HG02943 (cell line): ENCODE measurements around the gene NCKAP5.

ENCODE experiments used
- ATAC-seq: cut with Tn5 transposase; IDR thresholded peaks from one replicate; pipeline ENCODE4 v1.9.1; 2021; ENCODE audit warnings: mild to moderate bottlenecking, low read depth, moderate library complexity; ENCODE audit not compliant: unreplicated experiment

The NCKAP5 gene

DNA sequence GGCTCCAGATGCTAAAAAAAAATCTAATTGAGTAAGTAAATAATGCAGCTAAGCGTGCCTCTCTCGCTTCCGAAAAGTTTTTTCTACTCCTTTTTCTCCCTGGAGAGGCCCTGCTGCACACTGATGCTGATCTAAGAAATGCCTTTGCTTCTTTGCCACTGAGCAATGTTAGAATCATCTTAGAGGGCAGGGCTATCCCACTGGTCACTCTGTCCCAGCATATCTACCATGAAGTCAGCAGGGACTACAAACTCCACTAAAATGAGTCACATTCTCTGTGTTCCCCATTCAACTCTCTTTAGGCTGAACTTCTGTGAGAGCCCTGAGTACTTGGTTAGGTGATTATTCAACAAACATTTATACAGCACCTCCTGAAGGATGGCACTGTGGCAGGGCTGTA, 770.7 kb downstream of the NCKAP5 start:
- ATAC-seq, result no peak

DNA sequence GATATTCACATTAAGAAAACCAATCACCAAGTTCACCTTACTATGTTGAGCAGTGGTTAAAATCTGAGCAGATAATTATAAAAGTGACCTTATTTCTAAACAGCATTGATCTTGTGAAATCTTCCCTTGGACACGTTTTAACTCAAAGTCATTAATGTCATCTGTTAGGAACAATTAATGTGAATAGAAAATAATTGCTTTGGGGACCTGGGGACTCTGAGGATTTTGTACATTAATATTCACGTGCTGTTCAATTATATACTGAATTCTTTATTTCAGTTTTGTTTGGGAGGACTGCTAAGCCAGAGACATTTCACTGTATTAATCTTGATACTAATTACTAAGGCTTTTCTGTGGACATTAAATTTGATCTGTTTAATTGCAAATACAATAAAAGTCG, 771.2 kb downstream of the NCKAP5 start:
- no peak for ATAC-seq

DNA sequence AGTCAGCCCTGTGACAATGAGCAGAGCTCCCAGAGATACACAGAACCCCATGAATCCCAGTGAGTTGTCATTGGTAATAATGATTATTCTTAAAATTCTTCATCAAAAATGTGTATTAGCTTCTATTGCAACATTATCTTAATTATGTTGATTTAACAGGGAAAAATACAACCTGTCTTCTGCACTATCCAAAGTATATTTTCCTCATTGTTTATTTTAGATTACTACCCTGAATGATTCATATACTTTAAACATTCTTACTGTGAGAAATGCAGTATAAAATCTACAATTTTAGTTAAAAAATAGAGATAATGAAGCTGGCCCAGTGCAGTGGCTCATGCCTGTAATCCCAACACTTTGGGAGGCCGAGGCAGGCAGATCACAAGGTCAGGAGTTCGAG, 773.0 kb downstream of the NCKAP5 start:
- no peak for ATAC-seq

DNA sequence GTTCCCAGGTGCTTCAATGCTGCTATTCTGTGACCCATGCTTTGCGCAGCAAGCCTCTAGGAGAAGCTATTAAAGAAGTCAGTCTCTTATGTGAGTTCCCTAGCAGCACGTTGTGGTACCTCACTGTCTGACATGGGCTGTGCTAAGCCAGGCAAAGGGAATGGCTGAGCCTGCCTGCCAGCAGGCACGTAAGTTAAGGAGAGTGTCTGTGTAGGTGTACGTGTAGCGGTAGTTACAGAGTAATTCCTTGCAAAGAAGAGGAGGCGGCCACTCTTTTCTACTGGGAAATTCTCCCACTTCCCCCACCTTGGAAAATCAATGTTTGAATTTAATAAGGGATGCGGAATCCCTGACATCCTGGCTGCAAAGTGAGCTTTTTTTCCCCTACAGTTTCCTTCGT, 774.7 kb downstream of the NCKAP5 start:
- no peak for ATAC-seq

DNA sequence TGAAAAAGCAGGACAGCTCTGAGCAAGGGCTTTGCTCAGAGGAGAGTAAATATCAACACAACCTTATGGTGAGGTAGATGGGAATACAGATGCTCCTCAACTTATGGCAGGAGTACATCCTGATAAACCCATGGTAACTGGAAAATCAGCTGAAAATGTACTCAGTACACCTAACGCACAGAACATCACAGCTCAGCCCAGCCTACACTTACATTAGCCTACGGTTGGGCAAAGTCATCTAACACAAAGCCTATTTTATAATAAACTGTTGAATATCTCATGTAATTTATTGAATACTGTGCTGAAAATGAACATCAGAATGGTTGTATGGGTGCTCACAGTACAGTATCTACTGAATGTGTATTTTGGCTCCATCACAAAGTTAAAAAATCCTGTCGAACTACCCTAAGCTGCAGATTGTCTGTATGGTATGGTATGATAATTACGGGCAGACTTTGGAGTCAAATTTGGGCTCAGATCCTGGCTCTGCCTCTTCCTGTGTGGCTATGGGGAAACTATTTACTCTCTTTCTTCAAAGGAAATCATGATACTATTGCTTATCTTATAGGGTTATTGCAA, 778.0 kb downstream of the NCKAP5 start:
- ATAC-seq, result no peak

DNA sequence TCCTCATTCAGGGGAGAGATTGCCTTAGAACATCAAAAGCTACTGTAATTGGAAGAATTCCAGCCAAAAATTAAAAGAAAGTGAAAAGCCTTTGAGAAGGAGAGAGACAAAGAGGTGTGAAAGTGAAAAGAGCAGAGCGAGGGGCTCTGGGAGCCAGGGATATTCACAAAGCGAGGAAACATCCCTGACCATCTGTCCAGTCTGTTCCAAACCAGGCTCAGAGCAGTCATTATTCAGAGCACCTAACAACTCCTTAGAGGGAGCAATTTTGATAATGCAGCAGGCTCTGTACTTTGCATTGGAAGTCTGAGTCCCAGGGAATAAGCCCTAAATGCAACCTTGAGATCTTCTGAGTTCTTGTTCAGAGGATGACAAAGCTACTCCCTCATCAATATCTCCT, 779.2 kb downstream of the NCKAP5 start:
- no peak for ATAC-seq

DNA sequence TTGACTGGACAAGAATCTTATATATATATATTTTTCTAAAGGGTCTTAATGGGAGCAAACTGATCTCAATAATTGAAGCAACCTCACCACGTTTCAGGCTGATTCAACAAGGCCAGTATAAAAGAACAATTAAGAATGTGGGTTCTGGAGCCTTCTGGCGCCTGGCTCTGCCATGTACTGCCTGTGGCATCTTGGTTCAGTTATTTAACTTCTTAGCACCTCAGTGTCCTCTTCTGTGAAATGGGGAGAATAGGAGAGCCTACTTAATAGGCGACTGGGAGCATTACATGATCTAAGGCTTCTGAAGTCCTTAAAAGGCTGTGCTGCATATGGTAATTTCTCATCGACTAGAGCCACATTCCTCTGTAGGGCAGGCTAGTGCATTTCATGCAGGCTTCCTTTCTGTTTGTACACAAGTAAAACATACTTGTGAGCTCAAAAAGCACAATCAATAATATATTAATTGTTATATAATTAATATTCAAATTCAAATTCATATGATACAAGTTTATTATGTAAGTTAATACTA, 779.9 kb downstream of the NCKAP5 start:
- no peak for ATAC-seq

DNA sequence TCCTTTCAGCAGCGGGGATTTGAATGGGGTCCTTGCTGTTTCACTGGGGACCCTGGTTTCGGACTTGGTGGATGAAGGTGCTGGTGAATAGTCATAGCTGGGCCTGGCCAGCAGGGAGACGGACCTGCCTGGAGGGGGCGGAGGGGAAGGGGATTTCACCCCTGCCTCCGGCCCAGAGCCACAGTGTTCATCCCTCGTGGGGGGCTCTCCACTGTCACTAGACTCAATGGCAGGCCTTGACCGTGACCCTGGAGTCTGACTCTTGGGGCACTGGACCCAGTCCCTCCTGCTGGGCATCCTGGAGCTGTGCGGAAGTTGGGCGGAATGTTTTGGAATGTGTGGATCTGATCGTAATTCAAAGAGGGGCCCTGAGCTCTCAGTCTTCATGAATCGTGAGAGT, 784.4 kb downstream of the NCKAP5 start:
- no peak for ATAC-seq

DNA sequence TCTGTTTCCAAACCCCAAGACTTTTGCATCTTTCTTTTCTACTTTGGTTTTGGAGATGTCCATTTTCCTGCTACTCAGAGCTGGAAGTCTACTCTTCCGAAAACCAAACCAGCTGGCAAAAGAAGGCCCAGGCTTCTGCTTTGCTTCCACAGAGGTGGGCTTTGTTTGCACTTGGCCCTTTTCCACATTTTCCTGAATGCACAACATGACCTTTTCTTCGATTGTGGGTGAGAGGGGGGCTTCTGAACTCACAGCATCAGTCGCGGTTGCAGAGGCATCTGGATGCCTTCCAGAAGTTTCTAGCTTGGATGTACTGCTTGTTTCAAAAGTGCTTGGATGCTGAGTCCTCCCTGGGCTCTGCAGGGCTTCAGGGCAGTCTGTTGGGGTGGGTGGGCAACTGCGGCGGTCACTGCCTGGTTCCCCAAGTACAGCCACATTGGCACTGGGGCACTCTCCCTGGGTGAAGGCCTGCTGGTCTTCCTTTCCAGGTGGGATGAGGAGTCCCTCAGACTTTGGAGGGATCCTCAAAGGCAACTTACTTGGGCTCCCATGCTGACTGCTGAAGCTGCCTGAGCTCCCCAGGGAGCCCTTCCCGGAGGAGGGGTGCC, 786.0 kb downstream of the NCKAP5 start:
- no peak for ATAC-seq

DNA sequence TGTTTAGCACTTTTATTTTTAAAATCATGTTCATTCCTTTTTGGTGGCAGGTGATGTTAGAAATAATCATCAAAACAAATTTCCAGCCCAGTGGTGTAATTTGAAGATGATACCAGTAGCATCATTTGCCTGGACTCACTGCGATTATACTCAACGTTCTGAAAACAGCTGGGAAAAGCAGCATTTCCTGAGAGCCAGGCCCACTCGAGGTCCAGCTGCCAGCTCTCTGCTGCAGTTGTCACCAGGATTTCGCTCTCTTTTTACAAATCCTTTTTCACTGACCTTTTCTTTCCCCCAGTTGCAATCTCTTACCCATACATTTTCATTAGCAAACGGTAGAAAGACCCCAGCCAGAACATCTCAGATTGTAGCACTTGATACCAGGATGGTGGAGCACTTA, 787.6 kb downstream of the NCKAP5 start:
- no peak for ATAC-seq

DNA sequence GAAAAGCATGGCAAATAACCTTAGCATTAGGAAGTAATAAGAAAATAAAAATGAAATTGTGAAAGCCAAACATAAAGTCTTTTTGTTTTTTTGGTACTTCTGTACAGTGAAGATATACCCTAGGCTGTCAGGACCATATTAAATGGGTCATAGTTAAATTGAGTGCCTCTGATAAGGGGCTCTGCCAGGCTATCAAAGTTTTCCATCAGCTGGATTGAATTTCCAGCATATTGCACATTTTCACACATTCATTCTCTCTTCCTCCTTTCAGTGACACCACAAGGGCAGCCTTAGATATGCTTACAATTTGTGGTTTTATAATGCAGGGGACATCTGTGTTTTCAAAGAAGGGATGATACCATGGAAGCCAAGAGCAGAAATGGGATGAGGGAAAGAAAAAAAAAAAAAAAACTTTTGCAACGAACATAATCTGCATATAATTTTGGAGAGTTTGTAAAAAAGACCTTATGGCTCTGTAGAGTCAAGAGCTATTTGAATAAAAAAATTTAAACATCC, 789.0 kb downstream of the NCKAP5 start:
- no peak for ATAC-seq

DNA sequence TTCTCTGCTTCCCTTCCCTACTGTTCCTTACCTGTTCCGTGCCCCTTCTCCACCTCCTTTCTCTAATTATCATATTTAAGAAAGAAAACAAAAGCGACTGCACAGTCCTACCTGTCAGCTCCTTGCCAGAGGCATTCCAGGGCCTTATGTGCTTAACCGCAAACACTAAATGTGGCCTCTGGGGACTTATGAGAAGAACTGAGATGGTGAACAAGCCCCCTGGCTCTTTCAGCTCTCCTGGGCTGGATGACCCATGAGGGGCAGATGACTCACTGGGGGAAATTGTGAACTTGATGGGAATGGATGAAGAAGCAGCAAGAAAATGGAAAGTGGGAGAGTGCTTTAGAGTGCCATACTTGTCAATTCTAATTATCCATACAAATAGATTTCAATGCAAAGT, 792.0 kb downstream of the NCKAP5 start:
- ATAC-seq, result no peak

DNA sequence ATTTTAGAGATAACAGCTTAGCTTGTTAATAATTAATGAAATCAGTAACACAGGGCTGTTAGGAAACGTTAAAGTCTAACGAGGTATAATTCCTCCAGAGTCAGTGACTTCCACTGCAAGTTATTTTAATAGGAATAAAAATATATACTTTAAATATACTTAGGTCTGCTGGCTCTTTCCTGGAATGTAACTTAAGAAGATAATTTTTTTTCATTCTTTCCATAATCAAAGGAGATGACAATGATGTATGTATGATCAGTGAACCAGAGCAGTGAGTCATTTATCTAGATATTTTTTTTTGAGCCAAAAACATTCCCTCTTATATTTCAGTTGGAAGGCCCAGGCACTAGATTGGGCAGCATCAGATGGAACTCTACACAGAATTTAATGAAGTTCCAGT, 794.1 kb downstream of the NCKAP5 start:
- ATAC-seq, result no peak

DNA sequence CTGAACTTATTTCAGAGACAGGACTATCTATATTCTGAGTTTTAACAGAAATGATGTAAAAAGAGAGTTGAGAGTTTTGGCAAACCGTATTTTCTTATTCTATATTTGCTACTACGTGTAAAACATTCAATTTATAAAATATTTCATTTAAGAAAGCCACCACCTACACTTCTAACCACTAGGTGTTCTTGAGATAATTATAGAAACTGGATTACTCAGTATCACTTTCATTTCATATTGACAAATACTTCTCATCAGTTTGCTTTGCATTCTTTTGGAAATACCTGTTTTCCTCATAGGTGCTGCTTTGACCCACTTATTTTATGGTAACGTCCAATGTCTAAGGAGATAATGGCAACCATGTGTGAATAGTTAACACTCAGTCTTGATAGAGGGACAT, 794.9 kb downstream of the NCKAP5 start:
- no peak for ATAC-seq

DNA sequence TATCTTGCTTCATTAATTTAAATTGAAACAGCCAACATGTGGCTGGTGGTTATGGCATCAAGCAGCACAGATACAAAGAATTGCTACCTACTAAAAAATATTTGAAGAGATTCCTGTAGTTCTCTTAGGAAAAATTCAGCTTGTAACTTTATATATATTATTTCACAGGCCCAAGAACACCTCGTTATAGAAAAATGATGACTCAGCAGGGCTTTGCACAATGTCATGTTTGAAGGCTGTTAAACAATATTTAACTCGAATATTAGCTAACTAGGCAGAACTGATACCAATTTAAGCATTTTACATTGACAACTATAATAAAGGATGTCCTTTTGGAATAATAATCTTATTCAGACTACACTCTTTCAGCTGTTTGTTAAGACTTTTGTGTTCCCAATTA, 795.9 kb downstream of the NCKAP5 start:
- no peak for ATAC-seq

DNA sequence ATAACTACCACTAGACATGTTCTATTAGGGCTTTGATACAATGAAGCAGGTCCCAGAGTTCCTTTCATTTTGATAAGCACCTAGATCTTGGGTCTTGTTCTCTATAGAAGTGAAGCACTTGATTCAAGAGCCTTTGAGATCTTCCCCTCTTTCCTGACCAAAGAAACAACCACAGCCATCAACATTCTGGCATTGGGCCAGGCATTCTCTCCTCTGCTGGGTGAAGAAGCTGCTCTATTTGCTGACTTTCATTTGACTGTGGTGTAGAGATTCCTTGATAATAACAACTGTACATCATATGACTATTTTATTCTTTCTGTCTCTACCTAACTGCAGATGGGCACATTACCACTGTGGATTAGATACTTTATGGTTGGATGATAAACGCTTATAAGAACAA, 801.7 kb downstream of the NCKAP5 start:
- no peak for ATAC-seq

DNA sequence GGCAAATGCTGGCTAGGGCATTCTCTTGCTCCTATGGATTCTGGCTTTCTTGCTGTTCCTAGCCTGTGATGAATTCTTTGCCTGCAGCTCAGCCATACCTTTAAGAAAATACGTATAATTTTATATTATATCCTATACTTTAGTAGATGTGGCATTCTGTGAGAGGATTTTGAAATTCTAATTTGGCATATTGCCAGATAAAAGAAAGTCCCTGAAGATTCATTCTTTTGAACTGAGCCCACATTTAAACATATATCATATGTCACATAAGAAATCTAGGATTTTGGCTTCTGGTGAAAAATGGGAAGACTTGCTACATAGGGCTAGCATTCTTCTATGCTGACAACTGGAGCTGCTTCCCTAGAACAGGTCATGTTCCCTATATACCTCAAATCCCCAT, 806.8 kb downstream of the NCKAP5 start:
- no peak for ATAC-seq

DNA sequence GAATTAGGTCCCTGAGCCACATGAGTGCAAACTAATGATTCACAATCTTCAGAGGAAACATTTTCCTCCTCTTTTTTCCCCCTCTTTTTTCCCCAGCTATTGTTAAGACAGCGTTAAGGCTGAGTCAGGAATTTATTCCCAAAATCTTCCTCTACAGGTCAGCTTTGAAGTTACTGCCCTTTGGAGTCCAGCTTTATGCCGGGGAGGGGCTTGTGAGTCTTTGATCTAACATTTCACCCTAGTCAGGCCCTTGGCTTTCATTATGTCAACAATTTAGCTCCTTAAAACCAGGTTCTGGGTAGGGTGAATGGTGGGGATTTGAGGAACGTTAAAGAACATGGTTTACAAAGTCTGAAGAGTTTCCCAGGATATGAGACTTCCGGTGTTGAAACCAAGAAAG, 807.3 kb downstream of the NCKAP5 start:
- no peak for ATAC-seq

DNA sequence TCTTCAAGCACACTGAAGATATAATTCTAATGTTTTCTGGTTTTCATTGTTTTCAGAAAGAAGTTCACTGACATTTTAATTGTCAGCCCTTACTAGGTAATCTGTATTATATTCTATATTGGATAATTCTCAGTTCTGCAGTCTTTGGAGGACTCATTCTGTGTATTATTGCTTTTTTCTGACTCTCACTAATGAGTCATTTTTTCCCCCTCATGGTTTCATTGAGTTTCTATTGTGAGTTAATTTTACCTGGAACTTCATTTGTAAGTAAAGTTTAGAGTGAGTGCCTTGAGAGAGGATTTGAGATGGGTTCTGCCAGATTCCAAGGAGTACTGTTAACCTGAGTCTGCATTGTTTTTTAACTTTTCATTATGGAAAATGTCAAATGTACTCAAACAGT, 807.9 kb downstream of the NCKAP5 start:
- no peak for ATAC-seq

DNA sequence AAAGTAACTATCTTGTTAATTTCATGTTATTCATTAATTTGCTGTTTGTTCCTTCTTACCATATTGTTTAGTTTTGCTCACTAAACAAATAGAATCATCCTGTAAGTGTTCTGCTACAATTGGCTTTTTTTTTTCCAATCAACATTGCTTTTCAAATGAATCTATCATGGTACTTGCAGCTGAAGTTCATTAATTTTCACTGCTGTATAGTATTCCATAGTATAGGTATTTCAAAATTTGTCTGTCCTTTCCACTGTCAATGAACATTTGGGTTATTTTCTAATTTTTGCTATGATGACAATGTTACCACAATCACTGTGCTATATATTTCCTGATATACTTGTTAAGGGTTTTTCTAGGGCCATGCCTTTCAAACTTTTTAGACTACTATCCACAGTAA, 809.3 kb downstream of the NCKAP5 start:
- no peak for ATAC-seq

DNA sequence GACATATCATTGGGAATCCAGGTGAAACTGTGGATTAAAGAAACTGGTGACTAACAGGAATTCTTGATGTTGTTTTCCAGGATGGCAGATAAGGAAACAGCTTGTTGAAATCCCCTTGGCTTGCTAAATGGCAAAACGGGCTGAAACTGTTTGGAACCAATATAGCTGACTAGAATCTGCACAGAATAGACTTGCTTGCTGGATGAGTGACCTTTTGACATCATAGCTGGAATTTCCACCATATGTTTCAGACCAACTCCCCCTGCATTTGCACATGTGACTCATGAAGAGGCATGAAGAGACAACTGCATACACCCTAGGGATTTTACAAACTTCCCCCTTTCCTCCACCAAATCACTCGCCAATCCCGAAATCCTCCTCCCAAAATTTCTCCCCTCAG, 810.6 kb downstream of the NCKAP5 start:
- ATAC-seq, result no peak

DNA sequence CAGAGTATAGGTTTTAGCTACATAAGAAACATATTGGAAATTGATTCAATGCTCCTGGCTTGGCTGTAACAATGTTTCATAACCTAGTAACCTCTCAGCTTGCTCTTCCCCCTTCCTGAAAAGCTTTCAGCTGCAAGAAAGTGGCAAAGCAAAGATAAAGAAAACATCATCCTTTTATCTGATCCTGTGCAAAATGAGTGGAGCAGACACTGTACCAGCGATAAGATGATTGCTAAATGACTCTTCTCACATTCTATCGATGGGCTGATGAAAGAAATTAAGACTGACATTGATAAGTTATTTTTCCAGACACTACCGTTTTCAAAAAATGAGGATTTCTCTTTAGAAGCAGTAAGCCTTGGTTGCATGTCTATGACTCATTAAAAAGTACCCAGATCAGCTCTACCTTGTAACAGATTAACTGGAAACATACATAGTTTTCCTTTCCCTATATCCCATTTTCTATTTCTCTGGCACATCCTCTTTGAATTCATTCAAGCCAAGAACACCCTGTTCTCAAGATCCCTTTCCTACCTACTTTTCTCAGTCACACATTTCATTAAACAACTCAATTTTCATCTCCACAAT, 811.2 kb downstream of the NCKAP5 start:
- no peak for ATAC-seq
